Activated effector memory CD4-positive, alpha-beta T cell treated with Interleukin-2 at 50 U/mL for 16 hours (primary cell): ENCODE measurements around the gene PATL2.
A peak's percentile ranks its signal among the peaks of the same experiment; 100 is the strongest.
"Not testable (repeated sequence)": the region's sequence is repeated elsewhere in the genome, so short reads cannot be mapped to it uniquely, and the experiment has no call there.

ENCODE experiments used
- DNase-seq: peaks from one replicate; pipeline ENCODE4 v3.0.0-alpha.2; 2020

Gene PATL2

DNA sequence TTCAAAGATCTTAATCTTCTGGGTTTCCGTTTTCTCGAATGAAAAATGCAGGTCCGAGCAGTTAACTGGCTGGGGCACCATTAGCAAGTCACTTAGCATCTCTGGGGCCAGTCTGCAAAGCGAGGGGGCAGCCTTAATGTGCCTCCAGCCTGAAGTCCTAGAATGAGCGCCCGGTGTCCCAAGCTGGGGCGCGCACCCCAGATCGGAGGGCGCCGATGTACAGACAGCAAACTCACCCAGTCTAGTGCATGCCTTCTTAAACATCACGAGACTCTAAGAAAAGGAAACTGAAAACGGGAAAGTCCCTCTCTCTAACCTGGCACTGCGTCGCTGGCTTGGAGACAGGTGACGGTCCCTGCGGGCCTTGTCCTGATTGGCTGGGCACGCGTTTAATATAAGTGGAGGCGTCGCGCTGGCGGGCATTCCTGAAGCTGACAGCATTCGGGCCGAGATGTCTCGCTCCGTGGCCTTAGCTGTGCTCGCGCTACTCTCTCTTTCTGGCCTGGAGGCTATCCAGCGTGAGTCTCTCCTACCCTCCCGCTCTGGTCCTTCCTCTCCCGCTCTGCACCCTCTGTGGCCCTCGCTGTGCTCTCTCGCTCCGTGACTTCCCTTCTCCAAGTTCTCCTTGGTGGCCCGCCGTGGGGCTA, at the start of gene PATL2, which contains the start of gene B2M:
TSS of gene PATL2 (minus strand) at position 228 of the 647 bp plus-strand sequence. CDS start 34,833 bp downstream, outside the sequence.
TSS of gene B2M (plus strand) at position 422 of the 647 bp plus-strand sequence. CDS start at position 452, 30 bp downstream.
- peak; percentile 93 for DNase-seq

DNA sequence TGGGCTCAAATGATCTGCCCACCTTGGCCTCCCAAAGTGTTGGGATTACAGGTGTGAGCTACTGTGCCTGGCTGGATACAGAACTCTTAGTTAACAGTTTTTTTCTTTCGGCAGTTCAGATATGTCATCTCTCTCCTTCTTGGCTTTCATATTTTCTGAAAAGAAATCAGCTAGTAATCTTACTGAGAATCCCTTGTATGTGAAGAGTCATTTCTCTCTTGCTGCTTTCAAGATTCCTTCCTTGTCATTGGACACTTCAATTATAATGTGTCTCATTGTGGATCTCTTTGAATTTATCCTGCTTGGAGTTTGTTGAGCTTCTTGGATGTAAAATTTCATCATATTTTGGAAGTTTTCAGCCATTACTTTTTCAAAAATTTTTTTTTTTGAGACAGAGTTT, 42.2 kb upstream of the PATL2 start:
- DNase-seq = no peak

DNA sequence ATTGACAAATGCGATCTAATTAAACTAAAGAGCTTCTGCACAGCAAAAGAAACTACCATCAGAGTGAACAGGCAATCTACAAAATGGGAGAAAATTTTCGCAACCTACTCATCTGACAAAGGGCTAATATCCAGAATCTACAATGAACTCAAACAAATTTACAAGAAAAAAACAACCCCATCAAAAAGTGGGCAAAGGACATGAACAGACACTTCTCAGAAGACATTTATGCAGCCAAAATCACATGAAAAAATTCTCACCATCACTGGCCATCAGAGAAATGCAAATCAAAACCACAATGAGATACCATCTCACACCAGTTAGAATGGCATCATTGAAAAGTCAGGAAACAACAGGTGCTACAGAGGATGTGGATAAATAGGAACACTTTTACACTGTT, 32.3 kb upstream of the PATL2 start:
- not testable (repeated sequence) for DNase-seq

DNA sequence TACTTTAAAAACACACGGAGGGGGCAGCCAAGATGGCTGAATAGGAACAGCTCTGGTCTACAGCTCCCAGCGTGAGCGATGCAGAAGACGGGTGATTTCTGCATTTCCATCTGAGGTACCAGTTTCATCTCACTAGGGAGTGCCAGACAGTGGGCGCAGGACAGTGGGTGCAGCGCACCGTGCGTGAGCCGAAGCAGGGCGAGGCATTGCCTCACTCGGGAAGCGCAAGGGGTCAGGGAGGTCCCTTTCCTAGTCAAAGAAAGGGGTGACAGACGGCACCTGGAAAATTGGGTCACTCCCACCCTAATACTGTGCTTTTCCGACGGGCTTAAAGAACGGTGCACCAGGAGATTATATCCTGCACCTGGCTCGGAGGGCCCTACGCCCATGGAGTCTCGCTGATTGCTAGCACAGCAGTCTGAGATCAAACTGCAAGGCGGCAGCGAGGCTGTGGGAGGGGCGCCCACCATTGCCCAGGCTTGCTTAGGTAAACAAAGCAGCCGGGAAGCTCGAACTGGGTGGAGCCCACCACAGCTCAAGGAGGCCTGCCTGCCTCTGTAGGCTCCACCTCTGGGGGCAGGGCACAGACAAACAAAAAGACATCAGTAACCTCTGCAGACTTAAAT, 28.2 kb upstream of the PATL2 start:
- peak; percentile 22 for DNase-seq

DNA sequence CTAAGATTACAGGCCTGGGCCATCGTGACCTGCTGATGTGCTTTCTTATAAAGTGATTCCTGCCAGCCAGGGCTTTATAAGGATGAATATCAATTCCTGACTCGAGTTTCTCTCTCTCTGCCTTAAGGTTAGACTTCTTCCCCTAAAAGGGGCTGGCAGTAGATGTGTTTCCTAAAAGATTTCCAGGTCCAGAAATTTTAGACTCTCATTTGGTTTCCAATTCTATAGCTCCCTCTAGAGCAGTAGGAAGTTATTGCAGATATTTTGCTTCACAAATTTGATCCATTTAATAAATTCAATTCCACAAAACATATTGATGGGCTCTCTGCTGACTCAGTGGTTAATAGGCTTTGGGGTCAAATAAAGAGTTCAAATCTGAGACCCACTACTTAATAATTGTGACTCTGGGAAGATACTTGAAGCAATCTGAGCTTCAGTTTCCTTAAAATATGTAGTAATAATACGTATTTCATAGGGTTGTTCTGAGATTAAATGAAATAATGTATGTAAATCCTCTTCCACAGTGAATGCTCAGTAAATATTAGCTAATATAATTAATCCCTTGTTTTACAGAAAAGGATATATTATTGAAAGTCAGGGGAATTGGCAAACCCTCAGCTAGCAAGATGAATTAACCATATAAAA, 27.3 kb upstream of the PATL2 start:
- DNase-seq = no peak

DNA sequence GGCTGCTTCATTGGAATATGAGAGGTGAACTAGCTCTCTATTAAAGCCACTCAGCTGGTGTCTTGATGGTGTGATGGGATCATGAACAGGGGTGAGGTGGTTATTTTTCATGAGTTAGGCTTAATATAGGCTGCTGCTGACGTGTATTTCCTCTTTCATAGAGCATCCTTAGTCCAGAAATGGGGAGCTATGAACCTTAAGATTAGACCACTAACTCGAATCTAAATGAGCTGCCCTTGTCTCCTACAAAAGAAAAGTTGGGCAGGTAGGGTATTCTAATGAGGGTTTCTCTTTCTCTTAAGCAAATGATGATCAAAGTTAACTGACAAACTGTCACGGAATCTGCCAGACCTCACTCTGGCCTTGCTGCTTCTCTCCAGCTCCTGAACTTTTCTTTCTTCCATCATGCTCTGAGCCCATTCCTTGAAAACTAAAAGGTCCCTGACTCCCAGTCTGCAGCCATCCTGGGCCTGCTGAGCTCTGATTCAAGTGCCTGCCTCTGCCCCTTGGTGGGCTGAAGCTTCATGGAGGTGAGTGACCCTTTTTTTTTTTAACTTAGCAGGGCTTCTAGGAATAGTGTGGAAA, 25.1 kb upstream of the PATL2 start, which contains the start of gene TRIM69:
TSS of gene TRIM69 (plus strand) at position 348 of the 585 bp plus-strand sequence. CDS start at position 525, 177 bp downstream.
- DNase-seq = no peak

DNA sequence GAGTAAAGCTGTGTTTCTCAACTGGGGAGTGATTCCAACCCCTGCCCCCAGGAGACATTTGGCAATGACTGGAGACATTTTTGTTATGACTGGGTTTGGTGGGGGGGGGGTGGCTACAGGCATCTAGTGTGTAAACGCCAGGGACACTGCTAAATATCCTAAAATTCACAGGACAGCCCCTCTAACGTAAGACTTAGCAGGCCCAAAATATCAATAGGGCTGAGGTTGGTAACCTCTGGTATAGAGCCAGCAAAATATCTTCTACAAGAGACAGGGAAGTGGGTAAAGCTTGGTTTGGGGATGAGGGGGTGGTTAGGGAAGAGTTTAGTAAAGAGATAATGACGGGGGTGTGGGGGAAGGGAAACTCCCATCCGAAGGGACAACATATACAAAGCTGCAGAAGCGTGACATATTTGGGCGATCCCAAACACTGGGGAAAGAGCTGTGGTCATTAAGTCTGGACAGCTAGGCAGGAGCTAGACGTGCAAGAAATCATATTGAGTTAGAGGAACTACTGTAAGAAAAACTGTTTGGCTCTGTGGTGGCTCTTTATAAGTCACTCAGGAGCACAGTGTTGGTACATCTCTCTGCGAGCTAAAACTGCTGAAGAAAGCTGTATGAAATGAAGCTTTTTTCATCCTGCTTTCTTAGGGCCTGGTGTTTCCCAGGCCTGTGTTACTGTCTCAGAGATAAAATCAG, 24.5 kb upstream of the PATL2 start:
- no peak for DNase-seq

DNA sequence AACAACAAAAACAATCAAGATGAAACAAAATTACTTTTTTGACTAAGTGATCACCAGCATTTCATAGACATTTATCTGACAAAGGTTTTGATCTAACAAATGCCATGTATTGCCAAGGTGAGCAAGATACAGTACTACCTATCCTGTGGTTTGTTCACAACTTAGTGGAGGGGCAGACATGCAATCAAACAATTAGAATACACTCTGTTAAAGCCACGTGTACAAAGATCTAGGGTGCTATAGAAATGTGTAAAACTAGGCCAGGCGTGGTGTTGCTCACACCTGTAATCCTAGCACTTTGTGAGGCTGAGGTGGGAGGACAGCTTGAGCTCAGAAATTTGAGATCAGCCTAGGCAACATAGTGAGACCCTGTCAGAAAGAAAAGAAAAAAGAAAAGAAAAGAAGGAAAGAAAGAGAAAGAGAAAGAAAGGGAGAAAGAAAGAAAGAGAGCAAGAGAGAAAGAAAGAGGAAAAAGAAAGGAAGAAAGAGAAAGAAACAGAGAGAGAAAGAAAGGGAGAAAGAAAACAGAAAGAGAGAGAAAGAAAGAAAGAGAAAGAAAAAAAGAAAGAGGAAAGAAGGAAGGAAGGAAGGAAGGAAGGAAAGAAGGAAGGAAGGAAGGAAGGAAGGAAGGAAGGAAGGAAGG, 23.8 kb upstream of the PATL2 start:
- DNase-seq = no peak

DNA sequence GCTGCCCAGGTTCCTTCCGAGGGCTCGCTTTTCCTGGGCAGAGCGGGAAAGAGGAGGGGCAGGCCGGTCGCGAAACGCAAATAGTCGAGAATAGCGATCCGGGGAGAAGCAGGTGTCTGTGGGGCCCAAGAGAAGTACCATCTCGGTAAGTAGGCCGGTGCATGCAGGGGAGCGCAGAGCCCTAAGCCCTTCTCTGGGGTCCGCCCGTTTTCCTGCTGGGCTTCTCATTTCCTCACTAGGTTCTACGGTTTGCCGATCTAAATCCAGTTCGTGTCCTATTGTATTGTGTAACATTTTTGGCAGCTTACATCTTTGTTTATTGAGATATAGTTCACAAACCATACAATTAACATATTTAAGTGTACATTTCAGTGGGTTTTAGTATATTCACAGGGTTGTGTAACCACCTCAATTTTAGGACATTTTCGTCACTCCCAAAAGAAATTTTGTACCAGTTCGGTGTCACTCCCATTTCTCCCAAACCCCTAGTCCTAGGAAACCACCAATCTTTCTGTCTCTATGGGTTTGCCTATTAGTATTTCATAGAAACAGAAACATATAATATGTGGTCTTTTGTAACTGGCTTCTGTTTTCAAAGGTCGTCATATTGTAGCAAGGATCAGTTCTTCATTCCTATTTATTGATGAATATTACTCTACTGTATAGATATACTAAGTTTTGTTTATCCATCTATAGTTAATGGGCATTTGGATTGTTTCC, 18.4 kb upstream of the PATL2 start:
- no peak for DNase-seq

DNA sequence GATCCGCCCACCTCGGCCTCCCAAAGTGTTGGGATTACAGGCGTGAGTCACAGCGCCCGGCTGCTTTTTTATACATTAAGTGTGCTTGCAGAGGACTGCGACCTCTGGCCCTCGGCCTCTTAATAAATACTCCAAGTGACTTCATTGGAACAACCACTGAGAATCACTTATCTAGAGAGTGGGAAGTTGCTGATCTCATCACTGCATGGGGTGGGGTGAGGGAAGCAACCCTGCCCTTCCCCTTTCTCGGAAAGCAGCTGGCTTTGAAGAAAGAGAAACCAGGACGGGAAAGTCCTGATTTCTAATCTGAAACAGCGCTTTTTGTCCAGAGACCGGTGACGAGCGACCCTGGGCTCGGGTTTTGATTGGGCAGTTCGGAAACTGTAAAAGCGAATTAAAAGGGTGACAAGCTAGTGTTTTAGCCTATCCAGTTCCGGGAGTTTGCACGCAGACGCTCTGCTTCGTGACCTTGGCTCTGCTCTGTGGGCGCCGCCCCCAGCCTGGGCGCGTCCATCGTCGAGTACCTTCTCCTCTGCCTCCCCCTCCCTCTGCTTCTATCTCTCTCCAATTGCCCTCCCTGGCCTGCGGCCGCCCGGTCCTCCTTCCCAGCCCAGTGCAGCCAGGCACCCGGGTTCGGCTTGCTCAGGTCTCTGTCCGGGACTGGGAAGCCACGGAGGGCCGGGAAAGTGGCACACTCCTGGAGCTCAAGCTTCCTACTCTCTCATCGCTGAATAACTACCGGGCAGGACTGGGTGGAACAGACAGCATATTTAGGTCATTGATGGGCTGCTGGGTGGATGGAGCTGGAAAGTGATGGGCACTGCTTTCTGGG, 17.7 kb upstream of the PATL2 start:
- DNase-seq = peak; percentile 91

DNA sequence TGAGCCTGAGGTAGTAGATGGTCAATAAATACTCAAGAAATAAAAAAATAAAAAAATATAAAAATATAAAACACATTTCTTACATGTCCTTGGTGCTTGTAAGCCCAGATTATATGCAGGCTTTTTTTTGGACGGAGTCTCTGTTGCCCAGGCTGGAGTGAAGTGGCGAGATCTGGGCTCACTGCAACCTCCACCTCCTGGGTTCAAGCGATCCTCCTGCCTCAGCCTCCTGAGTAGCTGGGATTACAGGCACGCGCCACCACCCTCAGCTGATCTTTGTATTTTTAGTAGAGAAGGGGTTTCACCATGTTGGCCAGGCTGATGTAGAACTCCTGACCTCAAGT, 17.1 kb upstream of the PATL2 start:
- DNase-seq = not testable (repeated sequence)

DNA sequence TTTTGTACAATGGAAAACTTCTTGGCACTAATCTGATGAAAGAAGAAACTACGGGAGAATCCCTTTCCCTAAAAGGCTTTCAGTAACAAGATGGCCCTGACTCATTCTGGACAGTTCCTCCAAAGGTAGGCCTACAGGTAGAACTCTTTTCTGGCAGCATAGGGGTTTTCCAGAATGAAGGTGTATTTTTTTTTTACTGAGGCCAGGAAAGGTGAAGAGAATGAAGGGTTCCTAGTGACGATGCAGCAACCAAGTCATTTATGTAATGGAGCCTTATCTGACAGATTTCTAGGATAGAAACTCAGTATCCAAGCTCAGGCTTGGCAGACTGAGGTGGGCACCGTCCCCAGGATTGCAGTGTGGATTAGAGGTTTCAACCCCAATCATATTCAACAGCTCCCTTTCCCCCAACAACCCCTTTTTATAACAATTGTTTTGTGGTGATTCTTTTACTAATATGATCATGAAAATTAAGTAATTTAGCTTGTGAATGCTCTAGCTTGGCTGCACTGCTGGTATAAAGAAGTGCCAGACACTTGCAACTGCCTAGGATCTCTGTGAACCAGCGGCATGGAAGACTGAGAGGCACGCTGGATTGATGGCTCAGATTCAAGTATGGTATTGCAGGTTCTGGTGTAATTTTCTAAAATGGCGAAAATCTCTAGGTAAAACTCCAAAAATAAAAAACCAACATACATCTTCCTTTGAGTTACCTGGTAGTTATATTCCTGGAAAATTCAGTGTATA, 16.5 kb upstream of the PATL2 start:
- DNase-seq = no peak

DNA sequence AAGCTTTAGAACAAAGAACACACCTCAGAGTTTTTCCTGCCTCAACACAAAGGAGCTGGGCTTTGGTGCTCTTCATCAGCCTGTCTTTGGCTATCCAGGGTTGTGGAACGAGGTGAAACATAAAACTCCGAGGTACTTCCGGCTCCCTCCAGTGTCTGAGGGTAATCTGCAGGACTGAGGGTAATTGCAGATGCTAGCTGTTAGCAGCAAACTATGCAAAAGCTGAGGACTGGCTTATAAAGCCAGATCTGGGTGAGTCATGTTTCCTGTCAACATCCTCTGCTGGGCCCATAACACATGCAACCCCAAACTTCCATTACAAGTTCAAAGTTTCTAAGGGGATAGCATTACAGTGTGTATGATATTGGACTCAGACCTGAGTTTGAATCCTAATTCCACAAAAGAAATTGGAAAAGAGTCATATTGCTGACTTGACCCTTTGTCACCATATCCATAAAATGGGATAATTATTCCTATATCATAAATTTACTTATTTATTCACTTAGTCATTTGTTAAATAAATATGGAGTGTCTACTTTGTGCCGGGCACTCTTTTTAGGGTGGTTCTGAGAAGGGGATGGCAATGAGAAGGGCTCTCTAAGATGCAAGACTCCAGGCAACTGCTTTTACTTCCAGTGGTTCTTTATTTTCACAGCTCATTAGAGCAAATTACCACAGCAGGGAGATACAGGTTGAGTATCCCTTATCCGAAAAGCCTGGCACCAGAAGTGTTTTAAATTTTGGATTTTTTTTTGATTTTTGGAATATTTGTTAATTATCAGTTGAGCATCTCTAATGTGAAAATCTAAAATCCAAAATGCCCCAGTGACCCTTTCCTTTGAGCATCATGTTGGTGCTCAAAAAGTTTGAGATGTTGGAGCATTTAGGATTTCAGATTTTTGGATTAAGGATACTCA, 15.7 kb upstream of the PATL2 start:
- DNase-seq = peak; percentile 65

DNA sequence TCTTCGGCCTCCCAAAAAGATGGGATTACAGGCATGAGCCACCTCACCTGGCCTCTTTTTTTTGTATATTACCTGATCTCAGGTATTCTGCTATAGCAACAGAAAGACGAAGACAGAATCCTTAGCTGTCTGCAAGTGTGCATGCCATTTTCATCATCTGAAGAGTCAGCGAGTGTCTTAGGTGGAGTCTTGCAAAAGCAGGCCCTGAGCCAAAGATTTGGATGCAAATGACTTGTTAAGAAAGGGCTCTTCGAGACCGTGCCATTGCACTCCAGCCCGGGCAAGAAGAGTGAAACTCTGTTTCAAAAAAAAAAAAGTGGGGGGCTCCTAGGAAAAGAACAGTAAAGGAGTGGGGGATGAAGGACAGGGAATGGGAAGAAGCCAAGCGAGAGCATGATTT, 15.0 kb upstream of the PATL2 start:
- no peak for DNase-seq

DNA sequence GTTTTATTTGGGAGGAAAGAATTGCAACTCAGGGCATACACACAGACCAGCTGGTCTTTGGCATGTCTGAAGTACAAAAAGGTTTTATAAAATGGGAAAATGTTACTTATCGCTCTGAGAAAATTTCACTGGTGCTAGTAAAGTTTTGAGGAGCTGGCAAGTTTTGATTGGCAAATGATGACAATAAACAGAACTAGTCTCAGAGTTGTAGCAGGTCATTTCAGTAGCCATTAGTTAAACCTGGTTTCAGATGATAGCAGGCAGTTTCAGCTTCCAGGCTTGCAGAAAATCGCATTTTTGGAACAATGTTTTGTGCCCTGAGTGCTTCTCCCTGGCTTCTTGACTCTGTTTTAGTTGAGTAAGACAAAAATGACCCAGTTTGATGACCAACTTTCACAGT, 10.9 kb upstream of the PATL2 start:
- DNase-seq = no peak

DNA sequence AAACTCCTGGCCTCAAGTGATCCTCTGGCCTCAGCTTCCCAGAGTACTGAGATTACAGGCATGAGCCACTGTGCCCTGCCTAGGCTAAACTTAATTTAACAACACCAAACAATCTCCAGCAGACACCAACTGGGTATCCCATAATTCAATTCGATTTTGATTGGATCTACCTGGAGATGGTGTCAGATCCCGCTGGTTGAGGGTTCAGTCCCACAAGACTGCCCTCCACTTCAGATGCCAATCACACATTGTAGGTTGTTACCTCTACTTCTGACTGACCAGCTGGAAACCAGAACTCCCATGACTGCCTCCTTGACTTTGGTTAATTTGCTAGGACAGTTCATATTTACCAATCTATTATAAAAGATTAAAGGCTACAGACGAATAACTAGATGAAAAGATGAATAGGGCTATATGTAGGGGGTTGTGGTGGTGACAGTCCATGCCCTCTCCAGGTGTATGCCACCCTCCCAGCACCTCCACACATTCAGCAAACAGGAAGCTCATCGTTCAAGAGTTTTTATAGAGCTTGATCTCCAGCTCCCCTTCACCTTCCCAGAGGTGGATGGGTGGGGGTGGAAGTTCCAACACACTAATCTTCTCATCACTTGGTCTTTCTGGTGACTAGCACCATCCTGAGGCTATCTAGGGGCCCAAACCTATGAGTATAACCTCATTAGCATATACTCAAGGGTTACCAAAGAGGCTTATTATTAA, 9.5 kb upstream of the PATL2 start:
- no peak for DNase-seq

DNA sequence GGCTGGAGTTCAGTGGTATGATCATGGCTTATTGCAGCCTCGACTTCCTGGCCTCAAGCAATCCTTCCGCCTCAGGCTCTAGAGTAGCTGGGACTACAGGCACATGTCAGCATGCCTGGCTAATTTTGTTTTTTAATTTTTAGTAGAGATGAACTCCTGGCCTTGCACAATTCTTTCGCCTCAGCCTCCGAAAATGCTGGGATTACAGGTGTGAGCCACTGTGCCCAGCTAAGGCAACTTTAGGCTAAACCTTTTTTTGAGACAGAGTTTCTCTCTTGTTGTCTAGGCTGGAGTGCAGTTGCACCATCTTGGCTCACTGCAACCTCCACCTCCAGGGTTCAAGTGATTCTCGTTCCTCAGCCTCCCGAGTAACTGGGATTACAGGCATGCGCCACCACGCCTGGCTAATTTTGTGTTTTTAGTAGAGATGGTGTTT, 8.9 kb upstream of the PATL2 start:
- DNase-seq = not testable (repeated sequence)

DNA sequence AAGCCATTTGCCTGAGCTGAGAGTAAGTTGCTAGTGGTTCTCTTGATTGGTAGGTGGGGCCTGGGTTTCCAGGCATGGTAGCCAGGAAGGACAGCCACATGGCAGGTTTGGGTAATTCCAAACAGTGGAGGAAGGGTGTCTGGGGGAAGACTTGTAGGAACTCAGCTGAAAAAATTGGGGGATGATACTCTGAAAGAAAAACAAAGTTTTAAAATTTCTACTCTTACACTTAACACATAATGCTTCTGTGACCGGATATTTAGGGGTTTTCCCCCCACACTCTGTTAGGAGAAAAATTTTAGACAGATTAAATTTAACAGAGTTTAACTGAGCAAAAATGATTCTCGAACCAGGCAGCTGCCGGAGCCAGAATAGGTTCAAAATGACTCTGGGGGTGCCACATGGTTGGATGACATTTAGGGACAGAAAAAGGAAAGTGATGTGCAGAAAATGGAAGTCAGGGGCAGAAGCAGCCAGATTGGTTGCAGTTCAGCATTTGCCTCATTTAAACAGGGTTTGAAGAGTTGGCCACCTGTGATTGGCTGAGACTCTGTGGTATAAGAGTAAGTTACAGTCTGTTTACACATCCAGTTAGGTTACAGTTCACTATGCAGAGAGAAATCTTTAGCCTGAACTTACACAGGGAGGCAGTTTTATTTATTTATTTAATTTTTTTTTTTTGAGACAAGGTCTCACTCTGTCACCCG, 8.3 kb upstream of the PATL2 start:
- no peak for DNase-seq
